Suprapubic skin (tissue), 3 donors: Measurements from ENCODE around the gene NR2F2.

Experiments used
- EP300 ChIP-seq: sonication (generic); formaldehyde crosslinking; IDR thresholded peaks from one replicate; pipeline ENCODE4 v1.6.1; 2017; ENCODE audit warnings: antibody characterized with exemption
- TF ChIP-seq, protein P1 (sequence below), 2 donors: fragments of 200-600 bp in 1 of 2; fragments of 450-650 bp in 1 of 2; sonication (generic) in 1 of 2; IDR thresholded peaks; one replicate each; pipeline ENCODE4 v1.5.1; 2016 to 2019; ENCODE audit warnings: antibody characterized with exemption in 2 of 2, mild to moderate bottlenecking in 1 of 2, moderate library complexity in 1 of 2

DNA sequence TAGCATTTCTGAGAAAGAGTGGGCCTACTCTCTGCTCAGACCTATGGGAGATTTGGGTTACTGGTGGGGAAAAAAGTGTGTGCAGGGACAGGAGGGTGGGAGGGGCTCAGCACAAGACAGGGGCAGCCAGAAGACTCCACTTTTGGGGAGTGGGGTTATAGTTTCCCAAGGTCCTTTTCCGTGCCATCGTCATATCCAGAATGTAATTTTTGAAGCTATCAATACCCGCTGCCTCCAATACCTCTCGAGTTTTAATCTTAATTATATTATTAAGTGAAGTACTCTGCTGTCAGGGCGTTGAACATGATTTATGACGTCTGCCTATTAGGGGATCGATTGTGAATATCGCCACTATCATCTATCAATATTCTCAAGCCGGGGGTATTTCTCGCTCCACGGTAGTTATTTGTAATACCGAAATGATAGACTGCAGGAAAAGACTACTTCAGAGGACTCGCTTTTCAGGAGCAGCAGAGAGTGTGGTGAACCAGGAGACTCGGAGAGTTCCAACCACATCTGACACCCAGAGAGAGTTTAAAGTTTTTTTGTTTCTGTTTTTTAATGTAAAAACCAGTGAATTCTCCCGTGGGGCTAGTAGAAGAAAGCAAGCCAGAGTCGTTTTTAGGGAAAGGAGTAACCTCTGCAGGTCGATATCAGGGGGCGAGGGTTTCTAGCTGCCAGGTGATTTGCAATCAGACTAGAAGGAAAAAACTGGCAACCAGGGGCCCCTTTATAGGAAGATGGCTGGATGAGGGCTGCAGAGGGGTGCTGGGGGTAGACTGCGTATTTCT lies 20.6 kb downstream of the NR2F2 start:
- TF ChIP-seq, protein P1, sequence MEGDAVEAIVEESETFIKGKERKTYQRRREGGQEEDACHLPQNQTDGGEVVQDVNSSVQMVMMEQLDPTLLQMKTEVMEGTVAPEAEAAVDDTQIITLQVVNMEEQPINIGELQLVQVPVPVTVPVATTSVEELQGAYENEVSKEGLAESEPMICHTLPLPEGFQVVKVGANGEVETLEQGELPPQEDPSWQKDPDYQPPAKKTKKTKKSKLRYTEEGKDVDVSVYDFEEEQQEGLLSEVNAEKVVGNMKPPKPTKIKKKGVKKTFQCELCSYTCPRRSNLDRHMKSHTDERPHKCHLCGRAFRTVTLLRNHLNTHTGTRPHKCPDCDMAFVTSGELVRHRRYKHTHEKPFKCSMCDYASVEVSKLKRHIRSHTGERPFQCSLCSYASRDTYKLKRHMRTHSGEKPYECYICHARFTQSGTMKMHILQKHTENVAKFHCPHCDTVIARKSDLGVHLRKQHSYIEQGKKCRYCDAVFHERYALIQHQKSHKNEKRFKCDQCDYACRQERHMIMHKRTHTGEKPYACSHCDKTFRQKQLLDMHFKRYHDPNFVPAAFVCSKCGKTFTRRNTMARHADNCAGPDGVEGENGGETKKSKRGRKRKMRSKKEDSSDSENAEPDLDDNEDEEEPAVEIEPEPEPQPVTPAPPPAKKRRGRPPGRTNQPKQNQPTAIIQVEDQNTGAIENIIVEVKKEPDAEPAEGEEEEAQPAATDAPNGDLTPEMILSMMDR (IDR thresholded peaks at IDR 0.05) = no peak
- no peak for TF ChIP-seq EP300
